Inferior parietal cortex (tissue), 1 donor: ENCODE results near the gene BRINP3.
"Not testable (repeated sequence)": the region's sequence is repeated elsewhere in the genome, so short reads cannot be mapped to it uniquely, and the experiment has no call there.

Experiments used
- DNase-seq: peaks from one replicate; pipeline ENCODE4 v3.0.0-alpha.2; 2016; ENCODE audit errors: extremely low spot score

The BRINP3 gene

GRCh38 chr1:190179817-190180216, 297.8 kb downstream of the BRINP3 start:
- no peak for DNase-seq

- DNase-seq: no peak
Observed at GRCh38 chr1:190178827-190179226, 298.8 kb downstream of the BRINP3 start.

- no peak for DNase-seq
Observed at GRCh38 chr1:190177555-190177954, 300.1 kb downstream of the BRINP3 start.

- no peak for DNase-seq
Observed at GRCh38 chr1:190176776-190177175, 300.9 kb downstream of the BRINP3 start.

- DNase-seq: no peak
Observed at GRCh38 chr1:190175320-190175719, 302.3 kb downstream of the BRINP3 start.

GRCh38 chr1:190172651-190173430, 304.8 kb downstream of the BRINP3 start:
- no peak for DNase-seq

GRCh38 chr1:190170321-190170720, 307.3 kb downstream of the BRINP3 start:
- no peak for DNase-seq

GRCh38 chr1:190169311-190170067, 308.2 kb downstream of the BRINP3 start:
- peak; percentile 26 for DNase-seq

GRCh38 chr1:190168893-190169280, 308.8 kb downstream of the BRINP3 start:
- DNase-seq: no peak

GRCh38 chr1:190168116-190168892, 309.4 kb downstream of the BRINP3 start:
- DNase-seq: no peak

GRCh38 chr1:190159146-190159545, 318.5 kb downstream of the BRINP3 start:
- no peak for DNase-seq

GRCh38 chr1:190154744-190155143, 322.9 kb downstream of the BRINP3 start:
- DNase-seq: no peak

- no peak for DNase-seq
Observed at GRCh38 chr1:190147616-190148015, 330.0 kb downstream of the BRINP3 start.

- DNase-seq: no peak
Observed at GRCh38 chr1:190144650-190145049, 333.0 kb downstream of the BRINP3 start.

- no peak for DNase-seq
Observed at GRCh38 chr1:190140644-190141043, 337.0 kb downstream of the BRINP3 start.

- DNase-seq: no peak
Observed at GRCh38 chr1:190138702-190139101, 339.0 kb downstream of the BRINP3 start.

GRCh38 chr1:190138266-190138665, 339.4 kb downstream of the BRINP3 start:
- DNase-seq: no peak

- no peak for DNase-seq
Observed at GRCh38 chr1:190129366-190129765, 348.3 kb downstream of the BRINP3 start.

GRCh38 chr1:190126728-190127127, 350.9 kb downstream of the BRINP3 start:
- DNase-seq: no peak

- DNase-seq: no peak
Observed at GRCh38 chr1:190124068-190124467, 353.6 kb downstream of the BRINP3 start.

GRCh38 chr1:190120564-190120963, 357.1 kb downstream of the BRINP3 start:
- not testable (repeated sequence) for DNase-seq

GRCh38 chr1:190119683-190120082, 358.0 kb downstream of the BRINP3 start:
- no peak for DNase-seq
